Globus pallidus (tissue), 1 donor: ENCODE data around the gene FAM117A.
"Not testable (repeated sequence)": the region's sequence is repeated elsewhere in the genome, so short reads cannot be mapped to it uniquely, and the experiment has no call there.

Source experiments
- DNase-seq: peaks from one replicate; pipeline ENCODE4 v3.0.0-alpha.2; 2015; ENCODE audit warnings: low spot score

The FAM117A gene

DNA sequence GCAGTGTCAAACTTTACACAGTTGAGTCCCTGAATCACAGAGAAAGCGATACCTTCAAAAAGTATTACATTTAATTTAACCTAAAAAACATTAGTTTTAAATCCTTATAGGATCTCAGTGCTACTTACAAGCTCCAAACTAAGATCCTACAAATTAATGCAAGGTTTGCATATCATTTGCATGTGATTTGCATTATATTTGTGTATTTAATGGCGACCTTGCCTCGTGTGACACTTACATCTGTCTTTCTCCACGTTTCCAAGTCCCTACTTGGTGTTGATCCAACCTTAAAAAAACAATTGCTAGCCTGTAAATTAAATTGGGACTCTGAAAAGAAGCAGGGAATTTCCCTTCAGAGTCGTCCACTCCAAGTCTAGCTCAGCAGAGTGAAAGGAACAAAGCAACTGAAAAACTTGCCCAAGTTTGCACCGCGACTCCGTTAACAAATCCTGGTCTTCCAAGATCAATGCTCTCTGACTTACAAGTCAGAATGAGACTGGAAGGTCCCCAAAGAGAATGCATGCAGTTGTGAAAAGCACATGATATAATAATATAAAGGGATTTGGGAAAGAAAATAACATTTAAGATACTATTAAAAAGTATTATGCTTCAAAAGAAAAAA lies 739 bp upstream of the FAM117A start:
- DNase-seq = no peak

DNA sequence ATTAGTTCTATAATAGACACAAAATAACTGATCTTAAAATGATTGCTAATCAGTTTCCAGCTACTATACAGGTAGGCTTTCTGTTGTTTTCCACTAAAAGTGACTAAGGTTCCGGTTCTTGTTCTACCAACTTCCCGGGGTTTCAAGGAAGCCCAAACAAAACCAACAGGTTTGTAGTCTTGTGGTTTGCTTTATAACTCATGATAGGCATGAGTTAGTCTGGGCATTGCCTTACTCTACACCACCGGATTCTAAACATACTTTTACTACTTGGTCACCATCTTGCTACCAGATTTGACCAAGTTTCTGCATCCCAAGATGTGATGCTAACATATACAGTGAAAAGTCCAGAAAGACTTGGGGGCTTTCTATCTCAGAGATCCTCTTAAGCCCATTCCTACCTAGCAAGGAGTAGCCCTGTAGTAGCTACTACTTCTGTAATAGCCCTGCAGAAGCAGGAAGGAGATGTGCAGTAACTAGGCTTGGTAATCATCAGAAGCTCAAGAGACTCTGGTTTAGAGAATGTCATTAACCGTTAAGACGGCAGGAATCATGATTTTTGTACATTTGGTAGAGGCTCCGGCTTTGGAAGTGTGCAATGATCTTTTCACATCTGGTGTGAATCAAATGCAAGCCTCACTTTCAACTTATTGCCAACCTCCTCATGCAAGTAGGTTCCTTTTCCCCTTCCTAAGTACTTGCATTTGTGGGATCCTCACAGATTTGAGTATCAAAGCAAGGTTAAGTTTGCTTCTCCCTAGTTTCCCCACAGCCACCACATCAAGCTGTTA lies 1.6 kb downstream of the FAM117A start:
- no peak for DNase-seq

DNA sequence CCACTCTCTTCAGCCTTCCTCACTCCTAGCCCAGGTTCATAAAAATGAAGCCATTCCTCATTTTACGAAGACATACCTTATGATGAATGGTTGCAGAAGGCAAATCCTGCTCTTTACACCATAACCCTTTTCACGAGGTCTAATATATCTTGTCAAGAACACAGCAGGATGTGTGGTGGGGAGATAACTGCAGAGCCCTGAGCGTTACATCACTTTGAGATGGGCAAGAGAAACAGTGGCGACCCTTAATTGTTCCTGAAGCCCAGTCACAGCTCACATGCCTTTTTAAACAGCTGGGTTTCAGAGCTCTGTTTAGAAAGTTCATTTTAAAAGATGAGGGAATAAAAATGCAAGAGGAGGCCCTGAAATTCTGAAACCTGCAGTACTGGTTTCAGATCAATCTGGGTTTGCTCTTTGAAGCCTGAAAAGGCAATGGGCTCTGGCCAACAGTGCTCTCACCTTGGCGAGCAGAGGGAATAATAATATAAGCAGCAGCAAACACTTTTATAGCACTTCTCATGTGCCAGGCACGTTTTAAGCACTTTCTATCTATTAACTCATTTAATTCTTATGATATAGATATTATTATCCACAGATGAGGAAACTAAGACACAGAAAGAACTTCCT lies 2.9 kb downstream of the FAM117A start:
- DNase-seq = no peak

DNA sequence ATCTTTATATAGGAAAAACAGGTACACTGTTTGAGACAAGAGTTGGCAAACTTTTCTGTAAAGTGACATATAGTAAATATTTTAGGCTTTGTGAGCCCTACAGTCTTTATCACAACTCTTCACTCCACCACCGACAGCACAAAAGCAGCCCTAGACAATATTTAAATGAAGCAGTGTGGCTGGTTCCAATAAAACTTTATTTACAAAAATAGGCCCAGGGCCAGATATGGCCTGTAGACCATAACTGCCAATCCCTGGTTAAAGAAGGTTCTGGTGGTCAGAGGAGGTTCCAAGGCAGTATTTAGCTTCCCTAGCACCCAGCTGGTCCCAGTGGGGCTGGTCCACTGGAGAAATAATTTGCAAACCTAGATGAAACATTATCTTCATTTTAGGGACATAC lies 3.6 kb downstream of the FAM117A start:
- DNase-seq = no peak

DNA sequence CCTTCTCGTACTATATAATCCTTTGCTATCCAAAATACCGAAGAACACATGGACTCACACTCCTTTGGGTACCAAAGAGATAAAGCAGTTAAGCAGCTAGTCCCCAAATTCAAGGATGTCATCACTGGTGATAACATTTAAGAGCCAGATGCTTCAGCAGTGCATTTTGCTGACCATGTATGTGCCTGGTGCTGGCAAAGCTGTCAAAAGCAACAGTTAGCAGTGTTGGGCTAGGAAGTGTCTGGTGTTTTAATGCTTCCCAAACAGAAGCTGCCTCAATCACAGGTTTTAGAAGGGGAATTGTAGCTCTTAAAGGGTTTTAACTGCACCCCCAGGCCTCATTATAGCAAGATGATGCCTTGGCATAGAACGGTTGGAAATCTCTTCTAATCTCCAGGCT lies 4.7 kb downstream of the FAM117A start:
- DNase-seq = no peak

DNA sequence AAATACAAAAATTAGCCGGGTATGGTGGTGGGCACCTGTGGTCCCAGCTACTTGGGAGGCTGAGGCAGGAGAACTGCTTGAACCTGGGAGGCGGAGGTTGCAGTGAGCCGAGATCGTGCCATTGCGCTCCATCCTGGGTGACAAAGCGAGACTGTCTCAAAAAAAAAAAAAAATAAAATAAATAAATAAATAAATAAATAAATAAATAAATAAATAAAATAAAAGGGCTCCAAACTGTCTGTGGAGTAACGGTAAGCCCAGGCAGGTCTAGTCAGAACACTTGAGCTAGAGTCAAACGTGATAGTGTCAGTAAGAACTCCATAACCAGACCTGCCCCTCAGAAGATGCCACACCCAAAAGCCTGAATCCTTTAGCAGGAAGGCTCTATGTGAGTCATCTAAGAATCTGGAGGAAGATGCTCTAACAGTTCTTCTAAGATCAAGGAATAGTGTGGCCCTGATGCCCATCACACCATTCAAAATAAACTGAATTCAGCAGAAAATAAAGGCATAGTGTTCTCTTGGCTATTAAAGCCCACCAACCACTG lies 5.4 kb downstream of the FAM117A start:
- not testable (repeated sequence) for DNase-seq

DNA sequence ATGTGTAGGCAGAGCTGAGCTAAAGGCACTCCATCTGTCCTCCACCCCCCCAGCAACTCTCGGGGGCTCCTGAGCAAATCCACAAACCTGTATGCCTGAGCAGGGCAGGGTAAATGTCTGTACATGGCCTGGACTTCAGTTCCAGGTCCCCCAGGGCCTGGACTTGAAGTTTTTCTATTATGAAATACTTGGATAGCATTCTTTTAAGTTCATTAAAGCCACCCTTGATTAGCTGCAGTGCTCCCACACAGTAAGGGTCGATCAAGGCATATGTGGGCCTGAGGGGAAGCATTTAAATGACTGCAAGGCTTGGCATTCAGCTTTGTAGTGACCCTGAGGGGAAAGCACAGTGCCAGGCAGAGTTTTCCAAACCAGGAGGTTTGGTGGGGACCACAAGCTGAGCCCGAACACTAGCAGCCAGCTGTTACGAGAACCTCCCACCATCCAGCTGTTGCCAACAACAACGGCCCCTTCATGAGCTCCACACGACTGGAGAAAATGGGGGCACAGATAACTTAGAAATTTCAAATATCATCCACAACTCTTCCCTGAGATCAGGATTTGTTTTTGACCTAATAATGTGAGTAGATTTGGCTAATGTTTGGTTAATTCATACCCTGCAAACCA lies 6.7 kb downstream of the FAM117A start:
- DNase-seq = no peak

DNA sequence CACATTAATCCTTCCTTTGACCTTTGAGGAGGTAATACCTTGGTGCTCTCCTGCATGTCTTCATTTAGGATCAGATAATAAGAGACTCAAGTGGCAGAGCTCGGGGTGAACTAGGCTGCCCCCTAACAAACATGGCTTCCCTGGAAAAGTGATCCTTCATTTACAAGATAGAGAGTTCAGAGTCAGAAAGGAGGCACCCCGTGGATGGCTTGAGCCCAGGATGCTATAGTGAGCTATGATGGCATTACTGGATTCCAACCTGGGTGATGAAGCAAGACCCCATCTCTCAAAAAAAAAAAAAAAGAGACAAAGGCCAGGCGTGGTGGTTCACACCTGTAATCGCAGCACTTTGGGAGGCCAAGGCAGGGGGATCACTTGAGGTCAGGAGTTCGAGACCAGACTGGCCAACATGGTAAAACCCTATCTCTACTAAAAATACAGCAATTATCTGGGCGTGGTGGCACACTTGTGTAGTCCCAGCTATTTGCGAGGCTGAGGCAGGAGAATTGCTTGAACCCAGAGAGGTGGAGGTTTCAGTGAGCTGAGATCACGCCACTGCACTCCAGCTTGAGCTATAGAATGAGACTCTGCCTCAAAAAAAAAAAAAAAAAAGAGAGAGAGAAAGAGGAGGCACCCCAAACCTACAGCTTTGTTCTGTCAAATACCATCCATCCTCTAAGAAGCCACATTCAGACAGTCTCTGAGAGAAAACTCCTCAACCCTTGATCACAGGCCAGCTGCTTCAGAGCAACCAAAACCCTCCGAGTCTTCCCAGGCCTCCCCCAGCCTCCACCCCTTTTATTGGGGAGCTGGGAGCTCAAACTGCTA lies 7.4 kb downstream of the FAM117A start:
- DNase-seq = no peak

DNA sequence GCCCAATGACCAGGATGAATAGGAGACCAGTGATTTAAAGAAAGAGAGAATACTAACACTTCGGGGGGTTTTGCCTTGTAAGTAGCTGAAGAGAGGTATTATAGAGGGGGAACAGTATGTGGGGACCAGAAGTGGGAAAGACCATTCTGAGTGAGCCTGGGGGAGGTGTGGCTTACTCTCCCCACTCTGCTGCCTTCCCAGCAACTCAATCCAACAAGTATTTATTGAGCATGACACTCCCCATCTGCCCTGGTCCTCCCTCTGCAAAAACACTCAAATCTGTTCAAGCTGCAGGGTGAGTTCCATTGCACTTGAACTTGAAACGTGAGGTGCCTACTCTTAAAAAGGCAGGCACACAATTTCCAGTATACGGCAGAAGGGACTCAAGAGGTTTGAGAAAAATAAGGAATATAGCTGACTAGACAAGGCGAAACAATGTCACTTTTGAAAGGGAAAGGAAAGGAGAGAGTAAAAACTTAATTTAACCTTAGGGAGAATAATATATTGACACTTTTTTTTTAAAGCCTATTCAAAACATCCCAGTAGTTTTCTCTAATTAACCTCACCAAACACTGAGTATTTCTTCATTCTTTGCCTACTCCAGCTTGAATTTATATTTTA lies 8.2 kb downstream of the FAM117A start:
- DNase-seq = no peak

DNA sequence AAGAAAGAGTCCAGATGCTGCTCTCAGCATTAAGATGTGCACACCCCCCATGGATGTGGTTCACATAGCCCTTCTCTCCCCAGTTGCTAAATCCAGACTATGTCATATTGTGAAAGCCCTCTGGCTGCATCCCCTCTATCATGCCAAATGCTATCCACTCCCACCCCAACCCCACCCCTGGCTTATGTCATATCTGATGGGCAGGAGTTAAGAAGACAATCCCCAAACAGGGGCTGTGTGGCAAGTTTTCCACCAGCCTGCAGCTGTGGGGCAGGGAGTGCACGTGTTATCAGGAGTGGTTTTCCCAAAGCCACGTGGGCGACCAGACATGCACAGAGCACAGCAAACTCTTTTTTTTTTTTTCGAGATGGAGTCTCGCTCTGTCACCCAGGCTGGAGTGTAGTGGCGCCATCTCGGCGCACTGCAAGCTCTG lies 10.0 kb downstream of the FAM117A start:
- no peak for DNase-seq

DNA sequence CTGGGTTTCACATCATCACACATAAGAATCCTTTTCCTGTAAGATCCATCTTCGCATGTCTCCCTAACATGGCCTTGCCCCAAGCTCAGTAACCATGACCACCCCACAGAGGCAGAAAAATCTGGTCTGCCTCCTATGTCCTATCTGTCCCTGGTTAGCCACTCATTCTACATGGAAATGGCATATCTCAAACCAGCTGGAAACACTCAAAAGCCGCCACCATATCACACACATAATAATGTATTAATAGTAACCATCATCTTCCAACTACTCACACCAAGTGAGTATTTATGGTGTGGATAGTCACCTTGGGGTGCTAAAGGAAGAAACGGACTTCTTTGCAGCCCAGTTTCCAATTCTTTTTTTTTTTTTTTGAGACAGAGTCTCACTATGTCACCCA lies 11.4 kb downstream of the FAM117A start:
- no peak for DNase-seq

DNA sequence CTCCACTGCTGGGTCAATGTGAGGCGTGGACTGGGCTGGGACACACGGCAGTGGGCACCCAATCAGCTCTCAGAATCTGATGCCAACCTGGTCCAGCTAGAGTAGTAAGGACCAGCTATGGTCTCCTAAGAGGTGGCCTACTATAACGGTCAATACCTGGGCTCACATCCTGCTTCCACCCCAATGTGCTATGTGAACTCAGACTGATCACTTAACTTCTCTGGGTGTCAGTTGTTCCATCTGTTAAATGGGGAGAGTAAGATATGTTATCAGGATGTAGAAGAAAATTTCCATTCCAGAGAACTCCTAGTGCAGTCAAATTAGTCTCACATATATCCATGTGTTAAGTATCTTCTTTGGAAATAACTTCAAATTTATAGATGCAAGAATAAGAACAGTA lies 14.2 kb downstream of the FAM117A start:
- no peak for DNase-seq

DNA sequence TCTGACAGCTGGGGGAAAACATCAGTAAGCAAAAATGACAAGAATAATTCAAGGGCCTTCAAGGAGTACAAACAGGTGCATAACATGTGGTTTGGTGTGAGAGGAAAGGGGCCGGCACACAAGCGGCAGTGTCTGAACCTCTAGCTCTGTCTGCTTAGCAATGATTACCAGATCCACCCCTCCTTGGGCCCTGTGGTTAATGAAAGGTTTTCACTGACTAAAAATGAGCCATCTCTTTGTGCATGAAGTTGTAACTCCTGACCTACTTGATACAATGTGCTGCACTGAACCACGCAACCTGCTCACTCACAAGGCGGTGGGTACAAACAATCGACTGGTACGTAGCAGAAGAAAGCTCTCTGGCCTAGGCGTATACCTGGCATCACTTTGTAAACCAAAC lies 15.1 kb downstream of the FAM117A start:
- DNase-seq = no peak

DNA sequence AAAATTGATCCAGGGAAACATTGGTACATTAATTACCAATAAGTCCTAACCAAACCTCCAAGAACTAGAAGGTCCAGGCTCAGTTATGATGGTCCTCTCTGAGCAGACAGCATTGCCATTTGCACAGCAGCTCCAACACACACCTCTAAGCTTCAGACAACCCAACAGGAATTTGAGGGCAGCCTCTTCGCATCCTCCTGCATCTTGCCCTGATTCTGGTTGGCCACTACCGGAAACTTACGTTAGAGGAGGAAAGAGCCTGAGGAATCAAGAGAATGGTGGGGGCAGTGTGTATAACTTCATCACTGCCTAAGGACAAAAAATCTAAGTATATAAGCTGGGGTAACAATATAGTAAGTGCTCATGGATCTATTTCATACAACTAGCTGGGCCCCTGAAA lies 15.7 kb downstream of the FAM117A start:
- no peak for DNase-seq

DNA sequence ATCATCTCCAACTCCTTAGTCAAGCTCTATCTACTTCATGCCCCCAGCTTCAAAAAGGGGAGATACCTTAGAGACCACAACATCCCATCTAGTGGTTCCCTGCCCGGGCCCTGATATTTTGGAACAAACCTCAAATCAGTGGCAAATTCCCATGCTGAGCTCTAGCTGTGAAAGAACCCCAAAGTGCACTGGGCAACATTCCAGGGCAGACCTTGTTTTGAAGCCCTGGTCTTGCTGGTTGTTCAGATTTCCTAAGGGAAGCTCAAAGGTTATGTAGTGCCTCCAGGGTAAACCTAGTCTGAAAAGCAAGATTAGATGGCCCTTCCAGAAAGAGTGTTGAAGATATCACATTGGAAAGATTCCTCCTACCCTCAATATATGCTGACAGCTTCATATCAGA lies 16.3 kb downstream of the FAM117A start:
- DNase-seq = no peak

DNA sequence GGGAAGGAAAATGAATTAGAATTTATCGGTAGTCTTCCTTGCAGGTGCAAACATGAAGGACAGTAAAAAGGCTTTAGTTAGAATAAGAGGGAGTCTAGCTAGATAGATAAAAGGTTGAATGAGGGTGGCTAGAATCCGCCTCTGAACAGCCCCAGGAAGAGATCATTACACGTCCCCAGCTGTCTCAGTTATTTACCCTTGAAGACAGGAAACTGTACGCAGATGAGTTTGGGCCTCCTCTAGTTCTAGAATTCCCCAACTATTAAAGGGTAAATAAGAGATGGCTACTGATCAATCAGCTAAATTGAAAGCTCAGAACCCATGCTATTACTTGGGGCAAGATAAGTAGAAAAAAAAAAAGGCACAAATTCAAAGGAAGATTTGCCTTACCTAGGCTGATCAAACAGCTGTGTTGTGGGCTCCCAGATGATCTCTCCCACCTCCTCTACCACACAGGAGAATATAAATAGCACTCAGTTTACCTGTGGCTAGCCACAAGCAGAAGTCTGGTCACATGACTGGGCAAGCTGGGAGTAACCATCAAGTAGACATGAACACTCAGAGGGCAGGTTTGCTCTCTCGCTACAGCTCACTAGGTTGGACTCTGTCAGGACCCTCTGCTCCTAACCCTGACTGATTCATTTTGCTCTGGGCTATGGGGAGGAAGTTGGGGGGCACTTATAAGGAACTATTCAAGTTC lies 17.0 kb downstream of the FAM117A start:
- DNase-seq = no peak

DNA sequence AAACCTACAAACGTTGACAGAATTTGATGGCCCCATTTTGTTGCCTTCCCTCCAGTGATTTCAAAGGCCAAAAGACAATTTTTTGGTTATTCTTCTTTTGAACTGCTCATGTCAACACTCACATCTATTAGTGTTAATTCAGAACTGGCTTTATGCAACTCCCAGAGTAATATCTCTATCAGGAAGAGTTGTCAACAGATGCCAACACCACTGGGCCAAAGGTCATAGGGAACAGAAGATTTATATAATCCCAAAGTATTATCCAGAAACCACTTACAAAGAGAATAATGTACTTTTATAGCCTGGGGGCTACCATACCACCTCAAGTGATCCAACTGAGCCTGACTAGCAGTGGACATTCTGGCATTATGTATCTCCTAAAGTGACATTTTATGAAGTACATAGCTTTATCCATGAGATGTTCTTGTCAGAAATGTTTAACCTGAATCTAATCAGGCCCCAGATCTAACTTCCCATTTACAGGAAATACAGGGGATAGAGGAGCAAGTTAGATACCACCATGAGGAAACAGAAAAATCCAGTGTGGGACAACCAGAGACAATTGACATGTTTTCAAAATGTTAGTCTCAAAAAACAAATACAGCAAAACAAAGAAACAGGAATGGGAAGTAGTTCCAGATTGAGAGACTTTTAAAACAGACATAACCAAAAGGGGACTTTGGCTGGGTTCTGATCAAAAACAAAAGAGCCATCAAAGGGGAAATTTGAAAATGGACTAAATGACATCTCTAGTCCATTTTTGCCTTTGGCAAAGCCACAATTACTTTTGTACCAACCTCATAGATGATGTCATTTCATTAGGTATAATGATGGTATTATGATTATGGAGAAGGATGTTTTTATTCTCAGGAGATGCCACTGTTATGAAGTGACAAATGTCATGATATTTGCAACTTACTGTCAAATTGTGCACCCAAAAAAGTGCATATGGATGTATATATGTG lies 18.5 kb downstream of the FAM117A start:
- DNase-seq = no peak

DNA sequence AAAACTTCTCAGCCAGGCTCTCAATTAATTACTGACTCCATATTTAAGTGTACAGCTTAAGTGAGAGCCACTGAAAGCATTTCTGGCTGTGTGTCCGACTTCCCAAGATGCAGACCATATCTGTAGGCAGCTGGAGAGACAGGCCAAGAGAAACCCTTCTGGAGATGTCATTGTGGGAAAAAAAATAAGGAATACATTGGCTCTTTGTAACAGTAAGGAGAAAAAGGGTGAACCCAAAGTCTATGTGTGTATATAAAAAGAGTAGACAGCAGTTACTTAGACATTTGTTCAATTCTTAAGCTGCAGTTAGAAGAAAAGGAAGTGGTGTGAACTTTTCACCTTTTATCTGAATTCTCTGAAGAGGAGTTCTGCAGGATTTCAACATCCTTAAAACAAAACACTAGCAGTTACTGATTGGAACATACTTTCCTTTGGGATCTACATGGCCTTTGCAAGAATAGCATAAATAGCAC lies 21.7 kb downstream of the FAM117A start:
- no peak for DNase-seq

DNA sequence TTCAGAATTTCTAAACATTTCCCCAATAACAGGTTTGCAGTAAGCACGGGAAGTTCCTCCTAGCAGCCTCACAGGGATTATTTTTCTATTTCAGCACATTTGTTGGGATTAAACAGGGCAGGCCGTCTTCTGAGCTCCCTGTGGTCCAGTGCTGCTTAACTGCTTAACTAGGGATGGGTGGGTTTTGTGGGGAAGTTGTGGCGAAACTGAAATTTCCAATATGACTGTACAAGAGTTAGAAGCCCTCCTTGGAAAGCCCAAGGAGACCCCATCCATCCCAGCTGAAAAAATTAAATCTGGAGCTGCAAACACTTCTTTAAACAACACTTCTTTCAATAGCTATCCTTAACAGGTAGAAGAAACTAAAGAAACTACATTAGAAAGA lies 22.2 kb downstream of the FAM117A start:
- no peak for DNase-seq
